Measurements from ENCODE around the gene TOGARAM1.

DNA sequence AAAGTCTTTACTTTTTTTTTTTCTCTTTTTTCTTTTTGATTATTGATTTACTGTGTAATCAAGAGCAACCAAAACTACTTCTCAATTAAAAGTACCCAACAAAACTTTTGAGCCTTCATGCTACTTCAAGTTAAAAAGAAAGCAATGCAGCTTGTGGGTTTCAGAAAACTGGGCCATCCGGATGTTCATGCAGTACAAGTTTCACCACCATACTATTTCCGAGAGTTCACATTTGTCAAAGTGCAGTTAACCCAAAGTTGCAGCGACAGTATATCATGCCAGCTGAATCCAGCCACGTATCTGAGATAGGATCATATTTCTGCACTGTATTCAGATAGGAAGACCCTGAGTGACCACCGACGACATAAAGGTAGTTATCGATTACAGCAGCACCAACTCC is 33.2 kb upstream of the TOGARAM1 start:
- TF ChIP-seq, protein P1, sequence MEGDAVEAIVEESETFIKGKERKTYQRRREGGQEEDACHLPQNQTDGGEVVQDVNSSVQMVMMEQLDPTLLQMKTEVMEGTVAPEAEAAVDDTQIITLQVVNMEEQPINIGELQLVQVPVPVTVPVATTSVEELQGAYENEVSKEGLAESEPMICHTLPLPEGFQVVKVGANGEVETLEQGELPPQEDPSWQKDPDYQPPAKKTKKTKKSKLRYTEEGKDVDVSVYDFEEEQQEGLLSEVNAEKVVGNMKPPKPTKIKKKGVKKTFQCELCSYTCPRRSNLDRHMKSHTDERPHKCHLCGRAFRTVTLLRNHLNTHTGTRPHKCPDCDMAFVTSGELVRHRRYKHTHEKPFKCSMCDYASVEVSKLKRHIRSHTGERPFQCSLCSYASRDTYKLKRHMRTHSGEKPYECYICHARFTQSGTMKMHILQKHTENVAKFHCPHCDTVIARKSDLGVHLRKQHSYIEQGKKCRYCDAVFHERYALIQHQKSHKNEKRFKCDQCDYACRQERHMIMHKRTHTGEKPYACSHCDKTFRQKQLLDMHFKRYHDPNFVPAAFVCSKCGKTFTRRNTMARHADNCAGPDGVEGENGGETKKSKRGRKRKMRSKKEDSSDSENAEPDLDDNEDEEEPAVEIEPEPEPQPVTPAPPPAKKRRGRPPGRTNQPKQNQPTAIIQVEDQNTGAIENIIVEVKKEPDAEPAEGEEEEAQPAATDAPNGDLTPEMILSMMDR (IDR thresholded peaks at IDR 0.05; ENCODE audit: extremely low read depth in 1 of 2, insufficient read depth in 1 of 2, low read depth in 1 of 2, low read length in 2 of 2) = no peak
- TF ChIP-seq EZH2 (IDR thresholded peaks at IDR 0.05; ENCODE audit: borderline replicate concordance, low read depth, low read length, severe bottlenecking) (no peak), FOS (IDR thresholded peaks at IDR 0.05; ENCODE audit: borderline replicate concordance, insufficient read depth, low read length) (no peak), POLR2AphosphoS5 (IDR thresholded peaks at IDR 0.05; ENCODE audit: insufficient read depth, low read depth, low read length) (no peak), JUN (IDR thresholded peaks at IDR 0.05; ENCODE audit: borderline replicate concordance, insufficient read depth, insufficient read length, low read depth) (no peak)

All from endothelial cell of umbilical vein (primary cell).